OCI-LY1 (cell line): ENCODE results near the gene DPF3.

ENCODE experiments used
- H2AFZ ChIP-seq: fragments of 200-600 bp; sonication (generic), shearing (Covaris generic); 2 replicates; pipeline ENCODE4 v1.6.0; 2014; ENCODE audit warnings: antibody characterized with exemption, mild to moderate bottlenecking, low read length
- H3F3A ChIP-seq: fragments of 200-600 bp; sonication (generic), shearing (Covaris generic); 2 replicates; pipeline ENCODE4 v1.6.0; 2014; ENCODE audit warnings: mild to moderate bottlenecking, antibody characterized with exemption, low read length, moderate library complexity; ENCODE audit not compliant: insufficient read depth
- H3K27ac ChIP-seq: fragments of 200-600 bp; sonication (generic); 2 replicates; pipeline ENCODE4 v1.5.1; 2014; ENCODE audit warnings: low read length, mixed run types, mild to moderate bottlenecking, low read depth; ENCODE audit not compliant: poor library complexity, severe bottlenecking
- H3K27me3 ChIP-seq: fragments of 200-600 bp; sonication (generic); 2 replicates; pipeline ENCODE4 v1.6.0; 2014; ENCODE audit warnings: antibody characterized with exemption, mild to moderate bottlenecking, low read length, moderate library complexity; ENCODE audit not compliant: insufficient read depth
- H3K36me3 ChIP-seq: fragments of 200-600 bp; sonication (generic); 2 replicates; pipeline ENCODE4 v1.6.1; 2014; ENCODE audit warnings: mild to moderate bottlenecking, antibody characterized with exemption, low read length, moderate library complexity, mixed read lengths; ENCODE audit not compliant: insufficient read depth
- H3K4me1 ChIP-seq: fragments of 200-600 bp; sonication (generic); 2 replicates; pipeline ENCODE4 v1.5.1; 2014; ENCODE audit warnings: mild to moderate bottlenecking, low read length, moderate library complexity; ENCODE audit not compliant: insufficient read depth, severe bottlenecking
- H3K4me2 ChIP-seq: fragments of 200-600 bp; sonication (generic), shearing (Covaris generic); 2 replicates; pipeline ENCODE4 v1.6.1; 2014; ENCODE audit warnings: low read length
- H3K4me3 ChIP-seq: fragments of 200-600 bp; sonication (generic); 2 replicates; pipeline ENCODE4 v1.5.1; 2014; ENCODE audit warnings: low read length, low read depth, mild to moderate bottlenecking, mixed read lengths; ENCODE audit not compliant: poor library complexity, severe bottlenecking
- H3K79me2 ChIP-seq: fragments of 200-600 bp; shearing (Covaris generic); 2 replicates; pipeline ENCODE4 v1.6.1; 2016; ENCODE audit warnings: mixed run types, low read length, mixed read lengths; ENCODE audit not compliant: insufficient read depth
- H3K9ac ChIP-seq: fragments of 200-600 bp; sonication (generic), shearing (Covaris generic); 2 replicates; pipeline ENCODE4 v1.6.1; 2014; ENCODE audit warnings: mild to moderate bottlenecking, low read length, mixed read lengths
- H3K9me2 ChIP-seq: fragments of 200-600 bp; sonication (generic), shearing (Covaris generic); 2 replicates; pipeline ENCODE4 v1.6.1; 2014; ENCODE audit warnings: low read depth, mild to moderate bottlenecking, low read length, mixed read lengths
- H3K9me3 ChIP-seq: fragments of 200-600 bp; shearing (Covaris generic); 2 replicates; pipeline ENCODE4 v1.6.1; 2014; ENCODE audit warnings: low read length, mixed read lengths
- H4K20me1 ChIP-seq: fragments of 200-600 bp; sonication (generic), shearing (Covaris generic); 2 replicates; pipeline ENCODE4 v1.6.0; 2016; ENCODE audit warnings: mild to moderate bottlenecking, low read length; ENCODE audit not compliant: insufficient read depth
- EZH2 ChIP-seq: fragments of 200-600 bp; sonication (generic), shearing (Covaris generic); IDR thresholded peaks from 2 replicates; pipeline ENCODE4 v1.8.0; 2017; ENCODE audit warnings: borderline replicate concordance, mixed run types, mild to moderate bottlenecking, antibody characterized with exemption, low read length, moderate library complexity, mixed read lengths
- TF ChIP-seq, protein P1 (sequence below): fragments of 200-600 bp; sonication (generic), shearing (Covaris generic); IDR thresholded peaks from 2 replicates; pipeline ENCODE4 v1.5.1; 2017; ENCODE audit warnings: mild to moderate bottlenecking, antibody characterized with exemption, low read length, moderate library complexity, mixed read lengths

The DPF3 gene

GRCh38 chr14:72849222-72849621 lies 44.7 kb downstream of the DPF3 start:
- Histone ChIP-seq H3K9me2 (no peaks in the 10 kb centered on the region), H3K9ac (no peak overlapping the region), H3K36me3 (no peaks in the 10 kb centered on the region), H3K79me2 (no peaks in the 10 kb centered on the region), H3K4me2 (no peak overlapping the region), H3K4me1 (no peaks in the 10 kb centered on the region), H2AFZ (no peak overlapping the region), H3F3A (no peaks in the 10 kb centered on the region), H3K27me3 (peaks cover 8% of the 10 kb centered on the region; the same call in 1 of the 2 replicates), H3K27ac (no peak overlapping the region), H3K9me3 (no peaks in the 10 kb centered on the region), H4K20me1 (no peaks in the 10 kb centered on the region), H3K4me3 (no peak overlapping the region)
- TF ChIP-seq EZH2 = no peak

DNA sequence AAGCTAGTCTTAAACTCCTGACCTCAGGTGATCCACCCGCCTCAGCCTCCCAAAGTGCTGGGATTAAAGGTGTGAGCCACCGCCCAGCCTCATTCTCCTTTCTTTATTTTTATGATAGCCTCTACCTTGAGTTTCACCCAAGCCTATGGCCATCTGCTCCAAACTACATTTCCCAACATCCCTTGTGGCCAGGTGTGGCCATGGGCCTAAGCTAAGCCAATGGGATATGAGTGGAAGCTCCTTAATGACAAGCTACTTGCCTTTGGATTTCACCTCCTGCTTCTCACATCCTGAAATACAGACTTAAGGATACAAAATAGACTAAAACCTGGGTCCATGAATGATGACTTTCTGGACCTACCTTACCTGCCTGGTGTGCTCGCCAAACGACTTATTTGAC lies 46.2 kb downstream of the DPF3 start:
- no peaks in the 10 kb centered on the region for H3K79me2 ChIP-seq
- no peak overlapping the region for H3K27ac ChIP-seq
- no peak overlapping the region for H3K4me2 ChIP-seq
- H2AFZ ChIP-seq = no peak overlapping the region
- no peak overlapping the region for H3K9ac ChIP-seq
- TF ChIP-seq, protein P1, sequence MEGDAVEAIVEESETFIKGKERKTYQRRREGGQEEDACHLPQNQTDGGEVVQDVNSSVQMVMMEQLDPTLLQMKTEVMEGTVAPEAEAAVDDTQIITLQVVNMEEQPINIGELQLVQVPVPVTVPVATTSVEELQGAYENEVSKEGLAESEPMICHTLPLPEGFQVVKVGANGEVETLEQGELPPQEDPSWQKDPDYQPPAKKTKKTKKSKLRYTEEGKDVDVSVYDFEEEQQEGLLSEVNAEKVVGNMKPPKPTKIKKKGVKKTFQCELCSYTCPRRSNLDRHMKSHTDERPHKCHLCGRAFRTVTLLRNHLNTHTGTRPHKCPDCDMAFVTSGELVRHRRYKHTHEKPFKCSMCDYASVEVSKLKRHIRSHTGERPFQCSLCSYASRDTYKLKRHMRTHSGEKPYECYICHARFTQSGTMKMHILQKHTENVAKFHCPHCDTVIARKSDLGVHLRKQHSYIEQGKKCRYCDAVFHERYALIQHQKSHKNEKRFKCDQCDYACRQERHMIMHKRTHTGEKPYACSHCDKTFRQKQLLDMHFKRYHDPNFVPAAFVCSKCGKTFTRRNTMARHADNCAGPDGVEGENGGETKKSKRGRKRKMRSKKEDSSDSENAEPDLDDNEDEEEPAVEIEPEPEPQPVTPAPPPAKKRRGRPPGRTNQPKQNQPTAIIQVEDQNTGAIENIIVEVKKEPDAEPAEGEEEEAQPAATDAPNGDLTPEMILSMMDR = no peak
- no peak for TF ChIP-seq EZH2
- no peaks in the 10 kb centered on the region for H3K9me2 ChIP-seq
- H3F3A ChIP-seq = no peaks in the 10 kb centered on the region
- no peaks in the 10 kb centered on the region for H3K4me1 ChIP-seq
- no peaks in the 10 kb centered on the region for H3K9me3 ChIP-seq
- H3K4me3 ChIP-seq = no peak overlapping the region
- H3K27me3 ChIP-seq = peaks cover 8% of the 10 kb centered on the region; the same call in 1 of the 2 replicates
- H4K20me1 ChIP-seq = no peaks in the 10 kb centered on the region
- H3K36me3 ChIP-seq = no peaks in the 10 kb centered on the region

- no peak overlapping the region for H3K4me2 ChIP-seq
- no peaks in the 10 kb centered on the region for H3K79me2 ChIP-seq
- H3K27me3 ChIP-seq = no peaks in the 10 kb centered on the region; the same call in 1 of the 2 replicates
- H3K4me1 ChIP-seq = no peaks in the 10 kb centered on the region
- no peaks in the 10 kb centered on the region for H3K9me3 ChIP-seq
- H3F3A ChIP-seq = no peaks in the 10 kb centered on the region
- TF ChIP-seq EZH2 = no peak
- TF ChIP-seq, protein P1 = no peak
- no peak overlapping the region for H2AFZ ChIP-seq
- H3K27ac ChIP-seq = no peak overlapping the region
- H3K4me3 ChIP-seq = no peak overlapping the region
- H4K20me1 ChIP-seq = no peaks in the 10 kb centered on the region
- no peaks in the 10 kb centered on the region for H3K36me3 ChIP-seq
- no peak overlapping the region for H3K9ac ChIP-seq
- no peaks in the 10 kb centered on the region for H3K9me2 ChIP-seq
Measured at GRCh38 chr14:72845683-72846082, 48.2 kb downstream of the DPF3 start.

DNA sequence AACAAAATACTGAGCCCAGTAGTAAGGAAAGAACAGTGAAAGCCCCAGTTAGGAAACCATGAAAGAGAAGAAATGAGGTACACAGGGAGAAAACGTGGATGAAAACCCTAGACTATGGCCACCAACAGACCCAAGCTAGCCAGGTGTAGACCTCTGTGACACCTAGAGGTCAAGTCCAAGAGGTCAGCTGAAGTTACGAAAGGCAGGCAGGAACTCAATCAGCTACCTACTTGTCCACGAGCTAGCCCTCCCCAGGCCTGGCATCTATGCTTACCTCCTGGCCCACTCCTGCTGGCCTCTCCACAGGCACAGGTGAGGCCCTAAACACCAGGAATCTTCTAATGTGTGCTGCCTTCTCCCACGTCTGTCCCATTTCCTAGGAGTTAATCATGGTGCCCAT lies 48.7 kb downstream of the DPF3 start:
- no peak overlapping the region for H3K4me2 ChIP-seq
- H3K9ac ChIP-seq = no peak overlapping the region
- no peaks in the 10 kb centered on the region for H3K36me3 ChIP-seq
- H3K27me3 ChIP-seq = no peaks in the 10 kb centered on the region; the same call in 1 of the 2 replicates
- no peaks in the 10 kb centered on the region for H4K20me1 ChIP-seq
- no peaks in the 10 kb centered on the region for H3K79me2 ChIP-seq
- H3K4me1 ChIP-seq = no peaks in the 10 kb centered on the region
- H3K27ac ChIP-seq = no peak overlapping the region
- H3F3A ChIP-seq = no peaks in the 10 kb centered on the region
- H3K9me2 ChIP-seq = no peaks in the 10 kb centered on the region
- no peak overlapping the region for H3K4me3 ChIP-seq
- TF ChIP-seq EZH2 = no peak
- TF ChIP-seq, protein P1 = no peak
- no peak overlapping the region for H2AFZ ChIP-seq
- no peaks in the 10 kb centered on the region for H3K9me3 ChIP-seq
